Nucleus accumbens (tissue), 56 donors: Measurements from ENCODE around the gene GPR132.
"Not testable (repeated sequence)": the region's sequence is repeated elsewhere in the genome, so short reads cannot be mapped to it uniquely, and the experiment has no call there.

Experiments
- DNase-seq, 56 donors: peaks; one replicate each; lab custom pipeline; 2025; lab: John Stamatoyannopoulos, UW

The GPR132 gene, protein sequence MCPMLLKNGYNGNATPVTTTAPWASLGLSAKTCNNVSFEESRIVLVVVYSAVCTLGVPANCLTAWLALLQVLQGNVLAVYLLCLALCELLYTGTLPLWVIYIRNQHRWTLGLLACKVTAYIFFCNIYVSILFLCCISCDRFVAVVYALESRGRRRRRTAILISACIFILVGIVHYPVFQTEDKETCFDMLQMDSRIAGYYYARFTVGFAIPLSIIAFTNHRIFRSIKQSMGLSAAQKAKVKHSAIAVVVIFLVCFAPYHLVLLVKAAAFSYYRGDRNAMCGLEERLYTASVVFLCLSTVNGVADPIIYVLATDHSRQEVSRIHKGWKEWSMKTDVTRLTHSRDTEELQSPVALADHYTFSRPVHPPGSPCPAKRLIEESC

DNA sequence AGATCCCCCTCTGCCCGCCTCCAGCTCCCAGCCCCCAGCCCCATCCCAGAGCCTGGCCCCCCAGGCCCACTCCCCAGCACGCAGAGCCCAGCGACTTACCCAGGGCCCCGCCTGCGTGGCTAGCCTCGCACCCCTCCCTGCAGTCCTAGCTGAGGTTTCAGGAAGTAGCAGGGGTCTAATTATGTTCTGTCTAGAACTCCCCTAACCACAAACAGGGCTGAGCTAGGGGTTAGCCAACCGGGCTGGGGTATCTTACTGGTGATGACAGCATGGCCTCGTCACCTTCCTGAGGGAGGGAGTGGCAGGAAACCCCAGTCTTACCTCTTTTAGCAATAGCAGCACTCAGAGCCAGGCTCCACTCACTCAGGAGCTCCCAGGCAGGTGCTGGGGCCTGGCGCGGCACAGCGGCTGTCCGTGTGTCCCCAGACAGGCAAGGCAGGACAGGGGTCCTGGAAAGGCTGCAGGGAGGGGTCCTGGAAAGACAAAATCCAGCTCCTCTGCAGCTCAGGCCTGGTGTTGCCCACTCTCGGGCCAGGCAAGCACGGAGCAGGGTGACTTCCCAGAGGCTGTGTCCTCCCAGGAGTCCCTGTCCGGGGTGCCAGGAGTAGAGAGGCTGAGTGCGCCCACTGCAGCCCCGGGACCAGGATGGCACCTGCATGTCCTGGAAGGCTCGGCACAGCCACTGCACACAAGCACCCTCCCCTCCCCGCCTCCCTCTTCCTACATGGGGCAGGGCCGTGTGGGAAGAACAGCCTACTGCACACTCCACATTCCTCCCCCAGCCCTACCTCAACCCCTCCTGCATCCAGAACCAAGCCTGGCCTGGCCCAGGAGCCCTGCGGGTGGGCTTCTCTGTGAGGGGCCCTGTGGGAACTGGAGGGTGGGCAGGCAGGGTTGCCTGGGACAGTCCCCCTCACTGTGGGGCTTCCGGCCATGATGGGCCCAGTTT, at the start of gene GPR132:
Gene GPR132 (minus strand): TSS at position 151 of the 949 bp plus-strand sequence. CDS start 10,010 bp downstream, outside the sequence.
- peak in 5 of 56 donors; percentile 18 to 44 (median 27) for DNase-seq

DNA sequence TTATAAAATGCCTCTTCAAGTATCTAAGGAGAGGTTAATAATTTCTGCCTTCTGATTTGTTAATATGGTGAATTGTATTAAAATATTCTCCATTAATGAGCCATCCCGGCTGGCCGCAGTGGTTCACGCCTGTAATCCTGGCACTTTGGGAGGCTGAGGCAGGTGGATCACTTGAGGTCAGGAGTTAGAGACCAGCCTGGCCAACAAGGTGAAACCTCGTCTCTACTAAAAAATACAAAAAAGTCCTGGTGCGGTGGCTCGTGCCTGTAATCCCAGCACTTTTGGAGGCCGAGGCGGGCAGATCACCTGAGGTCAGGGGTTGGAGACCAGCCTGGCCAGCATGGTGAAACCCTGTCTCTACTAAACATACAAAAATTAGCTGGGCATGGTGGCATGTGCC, 44.0 kb upstream of the GPR132 start:
- DNase-seq: not testable (repeated sequence)

DNA sequence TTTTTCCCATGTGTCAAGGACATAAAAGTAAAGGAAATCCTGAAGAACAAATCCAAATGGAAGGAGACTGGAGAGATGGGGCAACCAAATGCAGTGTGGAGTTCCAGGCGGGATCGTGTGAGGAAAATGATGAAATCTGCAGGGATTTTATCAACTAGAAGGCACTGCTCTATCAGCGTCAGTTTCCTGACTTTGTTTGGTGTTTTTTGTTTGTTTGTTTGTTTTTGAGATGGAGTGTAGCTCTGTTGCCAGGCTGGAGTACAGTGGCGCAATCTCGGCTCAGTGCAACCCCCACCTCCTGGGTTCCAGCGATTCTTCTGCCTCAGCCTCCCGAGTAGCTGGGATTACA, 43.3 kb upstream of the GPR132 start:
- no peak for DNase-seq

DNA sequence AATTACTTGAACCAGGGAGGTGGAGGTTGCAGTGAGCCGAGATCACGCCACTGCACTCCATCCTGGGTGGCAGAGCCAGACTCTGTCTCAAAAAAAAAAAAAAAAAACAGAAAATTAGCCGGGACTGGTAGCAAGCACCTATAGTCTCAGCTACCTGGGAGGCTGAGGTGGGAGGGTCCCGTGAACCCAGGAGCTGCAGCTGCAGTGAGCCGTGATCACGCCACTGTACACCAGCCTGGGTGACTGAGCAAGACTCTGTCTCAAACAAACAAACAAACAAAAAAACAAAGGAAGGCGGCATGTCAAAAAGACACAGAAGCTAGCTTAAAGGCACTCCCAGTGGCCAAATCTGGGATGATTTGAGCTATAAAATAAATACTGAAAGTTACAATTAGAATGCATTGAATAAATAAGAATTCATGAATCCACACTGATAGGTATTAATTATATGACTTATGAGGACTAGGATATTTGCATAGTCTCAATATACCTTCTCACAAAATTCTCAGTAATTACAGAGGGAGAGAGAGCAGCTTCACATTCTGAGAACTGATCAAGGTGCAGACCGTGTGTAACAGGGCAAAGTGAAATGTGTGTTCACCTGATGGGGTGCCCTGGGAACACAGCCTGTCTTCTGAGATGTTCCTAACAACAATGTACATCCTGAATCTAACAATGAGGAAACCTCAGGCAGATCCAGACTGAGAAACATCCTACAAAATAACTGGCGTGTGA, 42.7 kb upstream of the GPR132 start:
- no peak for DNase-seq

DNA sequence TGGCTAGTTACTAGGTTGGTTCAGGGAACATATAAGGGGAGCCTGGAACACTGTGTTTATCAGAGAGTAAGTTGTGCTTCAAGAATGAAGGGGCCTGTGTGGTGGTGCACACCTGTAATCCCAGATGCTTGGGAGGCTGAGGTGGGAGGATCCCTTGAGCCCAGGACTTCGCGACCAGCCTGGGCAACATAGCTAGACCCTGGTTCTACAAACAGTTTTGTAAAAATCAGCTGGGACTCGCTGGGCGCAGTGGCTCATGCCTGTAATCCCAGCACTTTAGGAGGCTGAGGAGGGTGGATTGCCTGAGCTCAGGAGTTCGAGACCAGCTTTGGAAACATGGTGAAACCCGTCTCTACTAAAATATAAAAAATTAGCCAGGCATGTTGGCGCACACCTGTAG, 42.1 kb upstream of the GPR132 start:
- DNase-seq: no peak

DNA sequence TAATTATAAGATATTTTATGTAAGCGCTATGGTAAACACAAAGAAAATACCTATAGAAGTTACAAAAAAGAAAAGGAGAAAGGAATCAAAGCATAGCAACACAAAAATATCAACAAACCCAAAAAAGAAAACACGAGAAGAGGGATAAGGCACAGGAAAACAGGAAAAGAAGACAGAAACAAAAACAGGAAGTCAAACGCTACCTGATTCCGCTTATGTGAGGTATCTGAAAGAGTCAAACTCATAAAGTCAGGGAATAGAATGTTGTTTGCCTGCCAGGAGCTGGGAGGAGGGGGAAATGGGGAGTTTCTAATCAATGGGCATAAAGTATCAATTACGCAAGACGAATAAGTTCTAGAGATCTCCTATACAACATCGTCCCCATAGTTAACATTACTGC, 39.9 kb upstream of the GPR132 start:
- no peak for DNase-seq

DNA sequence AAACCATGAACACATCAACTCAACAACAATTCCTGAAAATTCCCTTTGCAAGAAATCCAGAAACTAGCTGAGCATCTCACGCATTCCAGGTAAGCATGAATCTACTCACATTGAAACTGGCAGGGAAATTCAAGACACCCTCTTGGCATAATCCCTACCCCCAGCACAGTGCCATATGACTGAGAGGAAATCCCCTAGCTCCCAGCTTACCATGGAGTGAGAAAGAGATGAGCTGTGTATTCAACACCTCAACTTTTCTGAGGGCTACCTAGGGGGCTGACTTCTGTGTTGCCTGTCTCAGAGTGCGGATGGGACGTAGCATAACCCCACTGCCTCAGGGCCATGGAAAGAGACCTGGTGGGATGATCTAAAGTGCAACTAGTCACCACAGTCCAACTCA, 37.7 kb upstream of the GPR132 start:
- no peak for DNase-seq

DNA sequence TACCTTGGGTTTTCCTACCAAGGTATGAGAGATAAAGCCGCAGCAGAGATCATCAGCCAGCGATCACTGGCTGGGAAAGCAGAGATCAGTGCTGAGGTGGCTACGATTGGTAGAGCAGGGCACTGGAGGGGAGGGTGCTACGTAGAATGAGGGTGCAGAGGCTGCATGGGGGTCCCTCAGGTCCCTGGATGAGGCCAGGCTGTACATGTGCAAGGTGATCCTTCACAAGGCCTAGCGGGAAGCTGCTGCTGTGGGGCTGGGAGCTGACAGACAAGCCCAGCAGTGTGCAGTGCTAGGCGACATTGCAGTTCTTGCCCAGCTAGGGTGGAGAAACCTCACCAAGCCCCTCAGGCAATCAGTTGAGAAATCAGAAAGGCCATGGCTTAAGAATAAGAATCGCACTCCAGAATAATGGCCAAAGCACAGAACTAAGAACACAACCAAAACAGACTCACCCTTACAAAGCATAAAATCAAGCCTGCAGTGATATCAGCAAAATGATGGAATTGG, 37.2 kb upstream of the GPR132 start:
- DNase-seq: no peak

DNA sequence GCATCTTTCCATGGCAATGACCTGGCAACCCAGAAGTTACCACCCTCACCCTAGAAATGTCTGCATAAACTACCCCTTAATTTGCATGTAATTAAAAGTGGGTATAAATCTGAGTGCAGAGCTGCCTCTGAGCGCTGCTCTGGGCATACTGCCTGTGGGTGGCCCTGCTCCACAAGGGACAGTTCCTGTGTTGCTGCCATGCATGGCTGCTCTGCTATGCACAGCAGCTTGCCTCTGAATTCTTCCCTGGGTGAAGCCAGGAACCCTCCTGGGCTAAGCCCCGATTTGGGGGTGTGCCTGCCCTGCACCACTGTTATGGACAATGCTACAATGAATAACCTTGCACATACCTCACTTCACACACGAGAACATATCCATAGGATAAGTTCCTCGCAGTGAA, 35.7 kb upstream of the GPR132 start:
- no peak for DNase-seq

DNA sequence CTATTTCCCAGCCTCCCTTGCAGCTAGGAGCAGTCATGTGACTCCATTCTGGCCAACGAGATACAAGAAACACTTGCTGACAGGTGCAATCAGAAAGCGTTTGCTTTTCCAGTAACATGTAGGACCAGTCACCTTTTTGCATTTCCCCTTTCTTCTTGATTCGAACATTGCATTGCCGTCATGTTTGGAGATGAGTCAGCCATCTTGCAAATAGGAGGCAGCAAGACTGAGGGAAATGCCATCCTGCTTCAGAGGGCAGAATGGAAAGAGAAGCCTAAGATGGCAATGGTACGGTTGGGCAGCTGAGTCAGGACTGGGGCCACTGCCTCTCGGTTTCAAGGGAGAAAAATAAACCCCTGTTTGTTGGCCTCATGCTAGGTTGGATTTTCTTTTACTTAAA, 34.5 kb upstream of the GPR132 start:
- DNase-seq: no peak

DNA sequence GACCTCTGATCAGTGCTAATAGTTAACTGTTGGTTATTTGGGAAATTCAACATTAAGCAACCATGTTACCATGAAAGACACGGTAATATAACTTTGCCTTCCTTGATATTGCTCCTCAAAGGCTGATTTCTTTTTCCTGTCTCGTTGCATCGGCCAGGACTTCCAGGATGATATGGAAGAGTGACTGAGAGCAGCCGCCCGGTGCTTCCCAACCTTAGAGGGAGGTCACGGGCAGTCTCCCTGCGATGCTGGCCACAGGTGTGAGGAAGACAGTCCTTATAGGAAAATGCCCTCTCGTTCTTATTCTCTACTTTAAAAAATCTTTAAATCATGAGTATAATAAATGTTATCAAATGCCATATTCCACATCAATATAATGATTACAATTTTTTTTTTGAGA, 33.1 kb upstream of the GPR132 start:
- DNase-seq: no peak

DNA sequence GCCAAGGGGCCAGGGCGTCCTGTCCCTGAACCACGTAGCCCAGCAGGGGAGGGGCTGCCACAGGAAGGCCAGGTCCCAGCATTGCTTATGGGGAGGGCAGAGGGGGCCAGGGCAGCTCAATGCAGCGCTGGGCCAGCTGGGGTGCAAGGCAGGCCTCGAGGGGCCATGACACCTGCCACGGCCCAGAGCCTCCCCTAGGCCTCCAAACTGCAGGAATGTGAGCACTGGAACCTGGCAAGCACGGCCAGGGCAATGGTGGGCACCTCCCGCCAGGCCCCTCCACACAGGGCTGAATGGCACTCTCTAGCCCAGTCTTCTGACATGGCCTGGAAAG, 32.5 kb upstream of the GPR132 start:
- no peak for DNase-seq

DNA sequence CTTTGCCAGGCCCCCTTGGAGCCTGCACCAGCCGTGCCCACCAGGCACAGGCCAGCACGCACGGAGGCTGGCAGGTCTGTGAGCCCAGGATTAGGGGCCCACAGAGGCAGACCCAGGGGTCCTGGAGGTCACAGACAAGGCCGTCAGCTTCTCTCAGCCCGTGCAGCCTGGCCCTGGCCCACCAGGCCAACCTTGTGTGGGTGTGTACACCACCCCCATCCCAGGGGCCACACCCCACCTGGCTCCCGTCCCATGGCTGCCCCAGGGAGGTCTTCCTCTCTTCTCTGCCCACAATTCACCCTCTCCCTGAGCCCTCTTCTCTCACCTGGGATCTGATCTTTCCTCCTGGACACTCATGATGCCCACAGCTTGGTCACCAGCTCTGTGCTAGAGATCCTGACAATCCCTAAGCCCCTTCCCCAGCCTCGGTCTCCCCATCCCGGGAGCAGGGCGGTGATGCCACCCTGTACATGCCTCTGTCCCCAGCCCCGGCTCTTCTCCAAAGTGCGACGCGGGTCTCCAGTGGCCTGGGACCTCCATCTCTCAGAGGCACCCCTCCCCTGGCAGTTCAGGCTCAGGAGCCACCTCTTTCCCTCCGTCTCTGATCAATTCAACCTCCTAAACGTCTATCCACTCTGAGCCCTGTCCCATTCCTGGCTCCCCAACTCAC, 31.1 kb upstream of the GPR132 start:
- DNase-seq: no peak

DNA sequence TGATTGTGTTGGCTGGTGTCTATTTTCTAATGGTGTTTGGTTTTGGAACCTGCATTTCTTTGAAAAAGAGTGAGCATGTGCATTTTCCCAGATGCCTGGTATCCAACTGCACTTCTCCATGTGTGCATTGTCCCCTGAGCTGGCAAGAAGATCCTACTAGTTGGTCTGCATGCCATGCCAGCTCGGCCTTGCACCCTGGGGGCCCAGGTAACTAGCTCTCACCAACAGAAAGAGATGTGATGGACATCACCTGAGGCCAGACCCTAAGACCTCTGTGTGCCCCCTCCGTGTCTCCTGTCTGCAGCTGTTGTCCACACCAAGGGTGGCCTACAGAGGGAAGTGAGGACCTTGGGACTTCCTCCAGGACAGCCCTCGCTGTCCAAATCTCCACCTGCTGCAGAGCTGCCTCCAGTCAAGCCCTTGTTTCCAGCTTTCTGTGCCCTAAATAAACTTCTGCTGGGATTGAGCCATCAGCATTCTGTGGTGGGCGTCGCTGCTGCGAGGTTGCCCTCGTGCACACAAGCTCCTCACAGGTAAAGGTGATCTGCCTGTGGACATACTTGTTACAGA, 30.1 kb upstream of the GPR132 start:
- no peak for DNase-seq

DNA sequence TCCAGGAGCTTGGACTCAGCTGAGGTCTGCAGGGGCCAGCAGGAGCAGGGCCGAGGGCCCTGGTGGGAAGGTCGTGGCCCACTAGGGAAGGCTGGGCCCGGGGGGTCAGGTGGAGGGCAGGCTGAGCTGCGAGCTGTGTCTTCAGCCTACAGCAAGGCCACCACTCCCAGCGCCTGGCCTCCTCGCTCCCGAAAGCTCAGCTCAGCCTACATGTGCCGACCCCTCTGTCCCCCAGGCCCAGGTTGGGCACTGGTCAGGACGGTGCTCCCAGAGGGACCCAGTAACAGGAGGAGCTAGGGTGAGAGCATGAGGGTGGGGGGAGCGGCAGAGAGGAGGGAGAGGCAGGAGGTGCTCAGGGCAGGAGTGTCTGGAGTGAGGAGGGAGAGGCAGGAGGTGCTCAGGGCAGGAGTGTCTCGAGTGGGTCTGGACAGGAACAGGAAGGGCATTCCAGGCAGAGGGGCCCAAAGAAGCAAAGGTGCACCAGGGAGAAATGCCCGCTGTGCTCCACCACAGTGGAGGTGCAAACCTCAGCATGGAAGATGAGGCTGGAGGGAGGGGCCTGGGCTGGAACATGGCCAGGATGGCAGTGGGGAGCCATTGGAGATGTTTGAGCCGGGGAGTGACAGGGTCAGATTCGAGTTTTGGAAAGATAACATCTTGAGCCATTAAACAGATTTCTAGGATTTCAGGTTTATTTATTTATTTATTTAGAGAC, 29.1 kb upstream of the GPR132 start:
- DNase-seq: no peak

DNA sequence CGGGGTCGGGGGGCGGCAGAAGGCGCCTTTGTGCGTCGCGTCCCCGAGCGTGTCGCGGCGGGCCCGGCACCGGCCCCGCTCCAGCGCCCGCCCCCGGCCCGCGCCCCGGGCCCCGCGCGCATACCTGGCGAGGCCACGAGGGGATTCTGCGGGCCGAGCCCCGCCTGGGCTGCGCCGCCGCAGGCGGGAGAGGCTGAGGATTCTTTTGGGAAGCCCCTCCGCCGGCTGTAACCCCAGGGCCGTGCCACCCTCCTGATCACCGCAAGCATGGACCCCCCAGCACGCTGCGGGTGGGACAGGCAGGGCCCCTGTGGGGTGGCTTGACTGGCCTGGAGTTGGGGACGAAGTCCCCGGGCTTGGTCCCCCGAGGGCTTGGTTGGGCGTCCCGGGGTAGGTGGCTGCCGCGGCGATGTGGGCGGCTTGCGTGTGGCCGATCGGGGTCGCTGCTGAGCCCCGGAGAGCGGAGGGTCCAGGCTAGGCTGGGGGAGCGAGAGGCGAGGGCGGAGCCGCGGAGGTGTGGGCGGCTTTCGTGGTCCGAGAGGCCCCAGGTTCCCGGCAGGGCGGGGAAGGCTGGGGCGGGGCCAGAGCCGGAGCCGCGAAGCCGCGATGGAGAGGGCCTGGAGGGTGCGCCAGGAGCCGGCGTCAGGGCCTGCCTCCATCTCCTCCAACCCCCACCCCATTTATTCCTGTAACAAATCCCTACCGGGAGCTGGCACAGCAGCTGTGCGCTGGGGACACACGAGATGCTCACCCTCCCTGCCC, 28.4 kb upstream of the GPR132 start:
- DNase-seq: peak in 7 of 56 donors; percentile 5 to 53 (median 34)

DNA sequence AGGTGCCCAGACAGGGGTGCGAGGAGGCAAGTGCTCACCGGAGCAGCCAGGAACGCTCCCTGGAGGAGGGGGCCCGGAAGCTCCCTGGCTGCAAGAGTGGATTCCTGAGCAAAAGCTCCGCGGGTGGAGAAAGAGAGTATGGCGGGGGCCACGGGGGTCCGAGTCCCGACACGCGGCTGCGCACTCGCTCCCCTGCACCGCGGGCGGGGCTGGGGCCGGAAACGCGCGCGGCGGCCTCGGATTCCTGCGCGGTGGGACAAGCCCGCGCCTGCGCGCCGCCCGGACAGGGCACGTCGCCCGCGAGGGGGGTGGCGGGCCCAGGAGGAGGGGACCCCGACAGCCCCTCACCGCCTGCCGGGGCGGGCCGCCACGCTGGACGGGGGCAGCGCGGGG, 27.8 kb upstream of the GPR132 start:
- peak in 7 of 56 donors; percentile 12 to 53 (median 35) for DNase-seq
